ENCODE results near the gene FILIP1. TPM values are rescaled to one million over a fixed set of nuclear protein-coding genes. Genes with fewer than 3 reads are reported as not detected.

Gene FILIP1
- total and polyA plus RNA-seq, 4 experiments from 2014 or later, result not detected

DNA sequence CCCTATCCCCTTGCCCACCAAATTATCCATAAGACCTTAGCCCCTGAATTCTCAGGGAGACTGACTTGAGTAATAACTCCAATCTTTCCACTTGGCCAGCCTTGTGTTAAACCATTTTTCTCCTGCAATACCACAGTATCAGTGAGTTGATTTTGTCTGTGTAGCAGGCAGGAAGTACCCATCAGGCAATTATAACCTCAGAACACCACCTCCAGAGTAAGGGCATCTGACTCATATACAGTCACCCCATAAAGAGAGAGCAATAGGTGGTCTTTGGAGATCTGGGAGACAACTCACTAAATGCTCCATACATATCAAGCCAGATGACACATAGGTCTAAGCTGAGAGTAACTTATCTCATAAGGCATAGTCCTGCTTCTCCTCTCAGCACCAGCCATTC, 83.7 kb downstream of the FILIP1 start:
- no peak overlapping the region for H3K27ac ChIP-seq (ENCODE audit: low read depth, low read length)
- POLR2A ChIA-PET (ENCODE audit: partially characterized antibody), result no interaction called here
- H3K36me3 Mint-ChIP-seq, result no peaks in the 10 kb centered on the region
- no peaks in the 10 kb centered on the region for H3K36me3 ChIP-seq (ENCODE audit: insufficient read depth, low read length)
- H3K4me3 ChIP-seq (ENCODE audit: low read length in 2 of 2), result no peak overlapping the region
- H3K9me3 ChIP-seq (ENCODE audit: control insufficient read depth in 1 of 2, low read length in 2 of 2), result no peaks in the 10 kb centered on the region
- no peak overlapping the region for H3K27ac Mint-ChIP-seq
- peaks cover 0 to 3% (median 0%) of the 10 kb centered on the region in 8 donors for H3K9me3 Mint-ChIP-seq
- no peaks in the 10 kb centered on the region for H3K4me1 ChIP-seq (ENCODE audit: insufficient read depth, low read length)
- DNase-seq, result no peak
- H3K4me3 Mint-ChIP-seq, result no peak overlapping the region
- intact Hi-C loops (cut with micrococcal nuclease), result no loop called here
- H3K27me3 Mint-ChIP-seq, result peaks cover 7% of the 10 kb centered on the region in 2 donors
- H3K4me1 Mint-ChIP-seq, result no peaks in the 10 kb centered on the region
- H3K27me3 ChIP-seq (ENCODE audit: insufficient read depth, low read length), result no peaks in the 10 kb centered on the region
- CTCF ChIA-PET (ENCODE audit: partially characterized antibody), result no interaction called here

DNA sequence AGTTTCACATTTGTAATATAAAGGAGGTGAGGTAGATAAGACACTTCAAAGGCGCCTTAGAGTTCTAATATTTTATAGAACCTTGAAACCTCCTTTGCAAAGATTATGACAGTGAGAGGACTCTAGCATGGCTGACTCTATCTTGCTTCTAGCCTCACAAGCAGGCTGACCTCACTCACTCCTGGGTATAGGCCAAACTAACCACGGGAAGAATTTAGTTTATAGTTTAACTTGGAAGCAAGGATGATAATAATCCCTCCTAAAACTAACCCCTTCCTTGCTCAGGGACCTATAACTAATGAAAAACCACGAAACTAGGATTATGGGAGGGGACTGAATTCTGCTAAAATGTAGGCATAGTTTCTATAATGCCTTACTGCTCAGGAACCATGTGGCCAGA, 84.3 kb downstream of the FILIP1 start:
- H3K4me1 ChIP-seq (ENCODE audit: insufficient read depth, low read length), result no peaks in the 10 kb centered on the region
- Mint-ChIP-seq H3K27ac (no peak overlapping the region), H3K9me3 (peaks cover 0 to 3% (median 0%) of the 10 kb centered on the region in 8 donors), H3K4me1 (no peaks in the 10 kb centered on the region), H3K36me3 (no peaks in the 10 kb centered on the region), H3K27me3 (peaks cover 7 to 8% of the 10 kb centered on the region in 2 donors), H3K4me3 (no peak overlapping the region)
- intact Hi-C loops (cut with micrococcal nuclease), result no loop called here
- no peak for DNase-seq
- no peaks in the 10 kb centered on the region for H3K27me3 ChIP-seq (ENCODE audit: insufficient read depth, low read length)
- CTCF ChIA-PET (ENCODE audit: partially characterized antibody), result no interaction called here
- no peaks in the 10 kb centered on the region for H3K36me3 ChIP-seq (ENCODE audit: insufficient read depth, low read length)
- H3K4me3 ChIP-seq (ENCODE audit: low read length in 2 of 2), result no peak overlapping the region
- no peak overlapping the region for H3K27ac ChIP-seq (ENCODE audit: low read depth, low read length)
- H3K9me3 ChIP-seq (ENCODE audit: control insufficient read depth in 1 of 2, low read length in 2 of 2), result no peaks in the 10 kb centered on the region
- POLR2A ChIA-PET (ENCODE audit: partially characterized antibody), result no interaction called here

DNA sequence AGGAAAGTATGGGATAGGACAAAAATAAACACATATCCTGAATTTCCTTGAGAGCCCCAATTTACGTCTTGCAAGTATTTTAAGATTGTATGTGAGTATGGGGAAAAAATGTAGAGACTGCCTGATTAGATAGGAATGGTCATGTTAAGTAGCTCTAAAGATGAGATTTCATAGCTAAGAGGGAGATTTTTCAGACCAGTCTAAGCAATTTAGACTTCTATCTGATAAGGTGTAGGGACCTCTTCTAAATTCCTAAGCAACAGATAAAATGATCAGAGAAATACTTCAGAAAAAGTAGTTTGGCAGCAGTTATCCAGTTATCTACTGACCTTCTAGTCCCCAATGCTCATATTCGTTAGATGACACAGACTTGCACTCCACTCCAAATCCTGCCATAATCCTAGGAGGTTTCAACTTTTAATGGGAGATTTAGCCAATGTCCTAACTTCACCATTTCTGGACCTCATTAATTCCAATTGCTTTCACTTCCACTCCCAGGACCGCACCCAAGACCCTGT, 90.0 kb downstream of the FILIP1 start:
- Histone ChIP-seq H3K4me3 (ENCODE audit: low read length in 2 of 2) (no peak overlapping the region), H3K27ac (ENCODE audit: low read depth, low read length) (no peak overlapping the region), H3K4me1 (ENCODE audit: insufficient read depth, low read length) (no peaks in the 10 kb centered on the region), H3K27me3 (ENCODE audit: insufficient read depth, low read length) (peaks cover 5% of the 10 kb centered on the region), H3K9me3 (ENCODE audit: control insufficient read depth in 1 of 2, low read length in 2 of 2) (no peaks in the 10 kb centered on the region), H3K36me3 (ENCODE audit: insufficient read depth, low read length) (no peaks in the 10 kb centered on the region)
- CTCF ChIA-PET (ENCODE audit: partially characterized antibody), result no interaction called here
- POLR2A ChIA-PET (ENCODE audit: partially characterized antibody), result no interaction called here
- Mint-ChIP-seq H3K4me3 (no peak overlapping the region), H3K4me1 (no peaks in the 10 kb centered on the region), H3K27me3 (peaks cover 0 to 12% of the 10 kb centered on the region in 2 donors), H3K9me3 (no peaks in the 10 kb centered on the region), H3K36me3 (no peaks in the 10 kb centered on the region), H3K27ac (no peak overlapping the region)
- intact Hi-C loops (cut with micrococcal nuclease), result no loop called here
- no peak for DNase-seq

DNA sequence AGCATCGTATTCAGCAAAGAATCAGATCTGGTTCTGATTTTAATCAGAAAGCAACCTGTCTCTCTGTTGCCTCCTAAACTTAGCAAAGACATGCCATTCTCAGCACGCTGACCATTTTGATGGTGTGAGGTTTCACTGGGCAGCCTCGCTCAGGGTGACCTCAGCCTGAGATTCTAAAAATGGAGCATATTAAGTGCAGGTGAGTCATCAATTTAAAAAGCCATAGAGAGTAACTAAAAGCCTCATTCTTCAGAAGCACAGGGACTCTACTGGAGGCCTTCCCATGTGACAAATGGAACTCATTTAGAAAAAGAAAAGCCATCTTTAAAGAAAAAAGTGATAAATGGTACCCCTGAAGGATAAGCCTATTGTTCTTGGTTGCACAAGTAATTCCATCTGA, 91.3 kb downstream of the FILIP1 start:
- Histone ChIP-seq H3K27me3 (ENCODE audit: insufficient read depth, low read length) (peaks cover 5% of the 10 kb centered on the region), H3K9me3 (ENCODE audit: control insufficient read depth in 1 of 2, low read length in 2 of 2) (no peaks in the 10 kb centered on the region), H3K4me3 (ENCODE audit: low read length in 2 of 2) (no peak overlapping the region), H3K36me3 (ENCODE audit: insufficient read depth, low read length) (no peaks in the 10 kb centered on the region), H3K4me1 (ENCODE audit: insufficient read depth, low read length) (no peaks in the 10 kb centered on the region), H3K27ac (ENCODE audit: low read depth, low read length) (no peak overlapping the region)
- Mint-ChIP-seq H3K27ac (no peak overlapping the region), H3K9me3 (no peaks in the 10 kb centered on the region), H3K27me3 (peaks cover 0 to 12% of the 10 kb centered on the region in 2 donors), H3K4me1 (no peaks in the 10 kb centered on the region), H3K36me3 (no peaks in the 10 kb centered on the region), H3K4me3 (no peak overlapping the region)
- intact Hi-C loops (cut with micrococcal nuclease), result no loop called here
- ChIA-PET POLR2A (ENCODE audit: partially characterized antibody) (no interaction called here), CTCF (ENCODE audit: partially characterized antibody) (no interaction called here)
- no peak for DNase-seq

DNA sequence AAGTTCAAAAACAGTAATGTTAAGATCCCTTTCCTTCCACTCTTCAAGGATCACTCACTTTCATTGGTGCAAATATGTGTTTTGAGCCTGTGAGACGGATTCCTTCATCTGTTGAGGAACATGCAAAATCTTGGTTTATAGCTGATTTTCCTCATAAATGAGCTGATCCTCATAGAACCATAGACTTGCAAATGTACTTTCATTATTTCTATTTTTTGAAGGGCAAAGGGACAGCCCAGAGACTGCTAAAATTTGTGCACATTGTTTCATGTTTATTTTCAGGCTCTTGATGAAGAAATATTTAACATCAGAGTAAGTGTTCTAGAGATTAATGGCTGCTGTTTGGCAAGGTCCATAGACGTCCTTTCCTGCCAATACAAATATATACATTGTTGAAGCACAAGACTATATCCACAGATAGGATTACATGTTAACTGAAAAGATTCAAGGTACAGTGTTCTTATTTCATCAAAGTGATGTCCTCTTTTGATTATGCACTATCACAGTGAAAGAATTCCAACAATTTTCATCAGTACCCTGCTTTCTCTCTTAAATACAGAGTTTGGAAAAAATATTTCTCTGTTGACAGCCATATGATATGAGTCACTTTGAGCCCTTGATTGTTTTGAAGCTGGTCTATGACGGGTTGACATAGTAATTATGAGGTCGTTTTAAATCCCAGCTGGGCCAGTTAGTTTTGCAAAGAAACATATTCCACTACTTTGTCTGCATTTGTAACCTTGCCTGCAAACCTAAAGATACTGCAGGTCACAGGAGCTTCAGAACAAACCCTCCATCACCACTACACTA, 95.7 kb downstream of the FILIP1 start:
- DNase-seq, result no peak
- Histone ChIP-seq H3K36me3 (ENCODE audit: insufficient read depth, low read length) (no peaks in the 10 kb centered on the region), H3K27me3 (ENCODE audit: insufficient read depth, low read length) (peaks cover 5% of the 10 kb centered on the region), H3K4me1 (ENCODE audit: insufficient read depth, low read length) (no peaks in the 10 kb centered on the region), H3K4me3 (ENCODE audit: low read length in 2 of 2) (no peak overlapping the region), H3K27ac (ENCODE audit: low read depth, low read length) (no peak overlapping the region), H3K9me3 (ENCODE audit: control insufficient read depth in 1 of 2, low read length in 2 of 2) (no peaks in the 10 kb centered on the region)
- Mint-ChIP-seq H3K27ac (no peak overlapping the region), H3K36me3 (no peaks in the 10 kb centered on the region), H3K9me3 (no peaks in the 10 kb centered on the region), H3K27me3 (peaks cover 8 to 10% of the 10 kb centered on the region in 2 donors), H3K4me1 (no peaks in the 10 kb centered on the region), H3K4me3 (no peak overlapping the region)
- POLR2A ChIA-PET (ENCODE audit: partially characterized antibody), result no interaction called here
- CTCF ChIA-PET (ENCODE audit: partially characterized antibody), result no interaction called here
- intact Hi-C loops (cut with micrococcal nuclease), result no loop called here

DNA sequence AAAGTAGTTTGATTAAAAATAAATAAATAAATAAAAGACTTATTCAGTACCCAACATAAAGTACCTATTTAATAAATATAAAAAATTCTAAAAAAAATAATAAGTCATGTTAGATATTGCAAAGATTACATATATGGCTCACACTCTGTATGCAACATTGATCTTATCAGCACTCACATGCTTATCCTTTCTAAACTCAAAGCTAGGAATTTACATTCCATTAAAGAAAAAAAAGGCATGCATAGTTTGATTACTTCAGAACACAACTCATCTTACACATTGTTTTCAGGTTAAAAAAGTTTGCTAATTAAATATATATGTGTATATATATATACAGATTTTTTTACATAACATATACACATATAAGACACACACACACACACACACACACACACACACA, 96.4 kb downstream of the FILIP1 start:
- Histone ChIP-seq H3K4me3 (ENCODE audit: low read length in 2 of 2) (no peak overlapping the region), H3K27me3 (ENCODE audit: insufficient read depth, low read length) (peaks cover 5% of the 10 kb centered on the region), H3K4me1 (ENCODE audit: insufficient read depth, low read length) (no peaks in the 10 kb centered on the region), H3K36me3 (ENCODE audit: insufficient read depth, low read length) (no peaks in the 10 kb centered on the region), H3K9me3 (ENCODE audit: control insufficient read depth in 1 of 2, low read length in 2 of 2) (no peaks in the 10 kb centered on the region), H3K27ac (ENCODE audit: low read depth, low read length) (no peak overlapping the region)
- H3K4me1 Mint-ChIP-seq, result no peaks in the 10 kb centered on the region
- H3K4me3 Mint-ChIP-seq, result no peak overlapping the region
- CTCF ChIA-PET (ENCODE audit: partially characterized antibody), result no interaction called here
- peaks cover 8 to 10% of the 10 kb centered on the region in 2 donors for H3K27me3 Mint-ChIP-seq
- intact Hi-C loops (cut with micrococcal nuclease), result no loop called here
- no peak for DNase-seq
- no peaks in the 10 kb centered on the region for H3K36me3 Mint-ChIP-seq
- POLR2A ChIA-PET (ENCODE audit: partially characterized antibody), result no interaction called here
- H3K9me3 Mint-ChIP-seq, result no peaks in the 10 kb centered on the region
- H3K27ac Mint-ChIP-seq, result no peak overlapping the region

DNA sequence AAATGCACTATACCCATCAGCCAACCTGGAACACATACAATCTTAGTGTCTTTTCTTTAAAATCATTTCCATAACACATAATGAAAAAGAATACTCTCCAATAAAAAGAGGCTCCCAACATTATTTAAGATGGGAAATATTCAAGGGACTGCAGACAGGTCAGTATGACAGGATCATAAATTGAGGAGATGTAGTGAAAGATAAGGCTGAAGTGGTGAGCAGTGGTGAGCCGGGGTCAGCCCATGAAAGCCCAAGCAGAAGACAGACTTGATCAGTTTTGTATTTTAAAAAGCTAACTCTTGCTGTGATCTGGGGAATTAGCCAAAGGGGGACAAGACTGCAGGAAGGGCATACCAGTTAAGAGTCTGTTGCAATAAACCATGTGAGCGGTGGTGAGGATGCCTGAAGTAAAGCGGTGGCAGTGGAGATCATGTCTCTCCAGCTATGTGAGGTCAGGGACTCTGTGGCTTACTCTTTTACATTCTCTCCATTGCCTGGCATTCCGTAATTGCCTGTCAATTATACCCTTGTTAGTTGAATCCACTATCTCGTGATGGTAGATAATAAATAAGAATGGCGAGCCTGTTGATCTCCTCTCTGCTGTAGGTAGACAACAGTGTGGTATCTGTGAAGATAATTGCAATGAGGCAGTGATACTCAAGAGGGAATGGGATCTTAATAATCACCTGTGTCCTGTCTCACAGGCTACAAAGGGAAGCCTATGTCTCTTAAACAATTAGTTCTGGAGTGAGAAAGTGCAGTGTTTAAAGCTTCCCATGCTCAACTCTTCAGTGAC, 97.4 kb downstream of the FILIP1 start:
- intact Hi-C loops (cut with micrococcal nuclease), result no loop called here
- POLR2A ChIA-PET (ENCODE audit: partially characterized antibody), result no interaction called here
- no peaks in the 10 kb centered on the region for H3K4me1 ChIP-seq (ENCODE audit: insufficient read depth, low read length)
- Mint-ChIP-seq H3K4me1 (no peaks in the 10 kb centered on the region), H3K4me3 (no peak overlapping the region), H3K27me3 (peaks cover 6 to 10% of the 10 kb centered on the region in 2 donors), H3K36me3 (no peaks in the 10 kb centered on the region), H3K9me3 (no peaks in the 10 kb centered on the region), H3K27ac (no peak overlapping the region)
- CTCF ChIA-PET (ENCODE audit: partially characterized antibody), result no interaction called here
- no peaks in the 10 kb centered on the region for H3K9me3 ChIP-seq (ENCODE audit: control insufficient read depth in 1 of 2, low read length in 2 of 2)
- H3K36me3 ChIP-seq (ENCODE audit: insufficient read depth, low read length), result no peaks in the 10 kb centered on the region
- no peak for DNase-seq
- H3K27me3 ChIP-seq (ENCODE audit: insufficient read depth, low read length), result peaks cover 5% of the 10 kb centered on the region
- no peak overlapping the region for H3K4me3 ChIP-seq (ENCODE audit: low read length in 2 of 2)
- no peak overlapping the region for H3K27ac ChIP-seq (ENCODE audit: low read depth, low read length)
